ENCODE data around the gene CUX1.

The CUX1 gene

GRCh38 chr7:102184303-102184702 lies 366.9 kb downstream of the CUX1 start:
- no peak for DNase-seq (ENCODE audit: low read depth in 2 of 2)

- DNase-seq (ENCODE audit: low read depth in 2 of 2): no peak
Observed at GRCh38 chr7:102185796-102186195, 368.4 kb downstream of the CUX1 start.

- no peak for DNase-seq (ENCODE audit: low read depth in 2 of 2)
Observed at GRCh38 chr7:102186306-102186705, 368.9 kb downstream of the CUX1 start.

GRCh38 chr7:102188746-102189145 lies 371.3 kb downstream of the CUX1 start:
- no peak for DNase-seq (ENCODE audit: low read depth in 2 of 2)

GRCh38 chr7:102189756-102190155 lies 372.3 kb downstream of the CUX1 start:
- no peak for DNase-seq (ENCODE audit: low read depth in 2 of 2)

- DNase-seq (ENCODE audit: low read depth in 2 of 2): no peak
Observed at GRCh38 chr7:102190776-102191350, 373.4 kb downstream of the CUX1 start.

GRCh38 chr7:102191556-102192379 lies 374.3 kb downstream of the CUX1 start:
- DNase-seq (ENCODE audit: low read depth in 2 of 2): no peak

- DNase-seq (ENCODE audit: low read depth in 2 of 2): no peak
Observed at GRCh38 chr7:102192790-102193189, 375.4 kb downstream of the CUX1 start.

GRCh38 chr7:102193806-102194205 lies 376.4 kb downstream of the CUX1 start:
- DNase-seq (ENCODE audit: low read depth in 2 of 2): no peak

GRCh38 chr7:102195361-102195760 lies 377.9 kb downstream of the CUX1 start:
- no peak for DNase-seq (ENCODE audit: low read depth in 2 of 2)

GRCh38 chr7:102196028-102196427 lies 378.6 kb downstream of the CUX1 start:
- no peak for DNase-seq (ENCODE audit: low read depth in 2 of 2)

GRCh38 chr7:102197161-102197560 lies 379.7 kb downstream of the CUX1 start:
- no peak for DNase-seq (ENCODE audit: low read depth in 2 of 2)

- no peak for DNase-seq (ENCODE audit: low read depth in 2 of 2)
Observed at GRCh38 chr7:102197599-102197998, 380.2 kb downstream of the CUX1 start.

- no peak for DNase-seq (ENCODE audit: low read depth in 2 of 2)
Observed at GRCh38 chr7:102198417-102198956, 381.1 kb downstream of the CUX1 start.

- DNase-seq (ENCODE audit: low read depth in 2 of 2): no peak
Observed at GRCh38 chr7:102201576-102201975, 384.1 kb downstream of the CUX1 start.

- DNase-seq (ENCODE audit: low read depth in 2 of 2): no peak
Observed at GRCh38 chr7:102202556-102202955, 385.1 kb downstream of the CUX1 start.

GRCh38 chr7:102203218-102203617 lies 385.8 kb downstream of the CUX1 start:
- no peak for DNase-seq (ENCODE audit: low read depth in 2 of 2)

GRCh38 chr7:102204212-102204611 lies 386.8 kb downstream of the CUX1 start:
- DNase-seq (ENCODE audit: low read depth in 2 of 2): no peak

- DNase-seq (ENCODE audit: low read depth in 2 of 2): no peak
Observed at GRCh38 chr7:102205915-102206314, 388.5 kb downstream of the CUX1 start.

- DNase-seq (ENCODE audit: low read depth in 2 of 2): no peak
Observed at GRCh38 chr7:102208826-102209225, 391.4 kb downstream of the CUX1 start.

GRCh38 chr7:102210787-102211186 lies 393.4 kb downstream of the CUX1 start:
- DNase-seq (ENCODE audit: low read depth in 2 of 2): no peak

GRCh38 chr7:102211590-102212550 lies 394.4 kb downstream of the CUX1 start:
- no peak for DNase-seq (ENCODE audit: low read depth in 2 of 2)

Measured in stimulated activated CD8-positive, alpha-beta memory T cell treated with anti-CD3 and anti-CD28 coated beads, Interleukin-7, amount 100 ng/mL, for 4 hours (primary cell).